GM19023 (cell line): ENCODE data around the gene CARMIL1.

Experiments used
- ATAC-seq: cut with Tn5 transposase; IDR thresholded peaks from one replicate; pipeline ENCODE4 v1.9.1; 2021; ENCODE audit warnings: mild to moderate bottlenecking, moderate library complexity; ENCODE audit not compliant: unreplicated experiment

The CARMIL1 gene

GRCh38 chr6:25403150-25403549, 124.0 kb downstream of the CARMIL1 start:
- ATAC-seq: no peak

DNA sequence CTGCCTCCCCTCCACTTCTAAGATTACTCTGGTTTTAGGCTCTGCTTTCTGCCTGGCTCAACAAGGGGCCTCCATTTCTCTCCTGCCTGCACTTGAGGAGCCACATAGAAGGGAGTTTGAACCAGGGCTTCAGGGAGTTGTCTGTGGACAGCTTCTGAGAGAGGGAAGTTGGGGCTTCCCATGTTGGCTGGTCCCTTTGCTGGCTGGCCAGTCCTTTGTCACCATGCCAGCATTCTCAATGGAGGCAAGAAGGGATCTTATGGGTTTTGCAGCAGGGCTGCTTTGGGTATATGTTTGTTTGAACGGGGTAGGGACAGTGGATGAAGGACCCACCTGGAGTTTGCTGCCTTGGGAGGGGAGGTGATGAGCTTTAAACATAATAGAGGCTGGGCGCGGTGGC, 124.9 kb downstream of the CARMIL1 start:
- no peak for ATAC-seq

DNA sequence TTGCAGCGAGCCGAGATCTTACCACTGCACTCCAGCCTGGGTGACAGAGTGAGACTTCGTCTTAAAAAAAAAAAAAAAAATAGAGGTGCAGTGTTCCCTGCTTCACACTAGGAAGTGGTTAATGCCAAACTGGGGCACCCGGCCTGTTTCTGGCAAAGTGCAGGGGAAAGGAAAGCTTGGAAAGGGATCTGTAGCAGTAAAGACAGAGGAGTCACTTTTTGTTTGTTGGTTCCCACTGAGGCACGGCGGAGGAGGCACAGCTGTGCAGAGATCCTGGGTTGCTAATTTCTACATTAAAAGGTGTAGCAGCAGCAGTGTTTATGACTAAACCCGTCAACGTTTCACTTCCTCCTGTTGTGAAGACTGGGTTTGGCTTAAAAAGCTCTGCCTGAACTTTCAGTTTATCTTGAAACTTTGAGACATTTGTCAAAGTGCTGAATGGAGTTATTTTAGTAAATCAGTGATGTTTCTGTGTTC, 125.6 kb downstream of the CARMIL1 start:
- ATAC-seq: peak; percentile 93

- no peak for ATAC-seq
Measured at GRCh38 chr6:25405442-25405841, 126.3 kb downstream of the CARMIL1 start.

DNA sequence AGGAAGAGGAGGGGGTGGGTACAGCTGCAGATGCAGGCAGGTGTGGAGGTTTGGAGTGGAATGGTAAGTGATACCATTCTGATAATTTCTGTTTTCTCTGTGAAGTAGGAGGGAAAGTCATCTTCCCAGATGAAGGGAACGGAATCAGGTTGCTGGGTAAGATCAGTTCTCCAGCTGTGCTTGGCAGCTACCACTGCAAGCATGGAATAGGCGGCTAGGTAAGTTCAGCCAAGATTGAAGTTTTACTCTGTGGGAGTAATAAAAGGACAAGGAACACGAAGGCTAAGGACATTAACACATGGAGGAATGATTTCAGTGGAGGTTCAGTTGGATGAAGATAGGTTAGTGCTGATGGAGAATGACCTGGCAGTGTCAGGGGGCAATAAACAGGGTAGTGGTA, 128.3 kb downstream of the CARMIL1 start:
- no peak for ATAC-seq

DNA sequence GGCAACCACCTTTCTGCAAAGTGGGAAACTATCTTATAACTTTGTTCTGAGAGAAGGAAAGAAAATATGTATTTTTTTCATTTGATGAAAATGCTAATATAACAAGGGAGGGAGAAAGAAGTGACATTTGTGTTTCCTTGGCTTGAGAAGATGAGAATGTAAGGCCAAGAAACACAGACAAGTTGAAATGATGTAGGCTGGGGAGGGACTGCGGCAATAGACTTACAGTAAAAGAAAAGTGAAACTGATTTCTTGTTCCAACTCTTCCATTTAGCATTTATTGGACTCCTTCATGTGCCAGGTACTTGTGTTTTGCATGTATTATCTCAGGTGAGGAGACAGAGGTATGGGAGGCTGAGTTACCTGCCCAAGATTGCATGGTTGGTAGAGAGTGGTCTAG, 130.9 kb downstream of the CARMIL1 start:
- ATAC-seq: no peak

DNA sequence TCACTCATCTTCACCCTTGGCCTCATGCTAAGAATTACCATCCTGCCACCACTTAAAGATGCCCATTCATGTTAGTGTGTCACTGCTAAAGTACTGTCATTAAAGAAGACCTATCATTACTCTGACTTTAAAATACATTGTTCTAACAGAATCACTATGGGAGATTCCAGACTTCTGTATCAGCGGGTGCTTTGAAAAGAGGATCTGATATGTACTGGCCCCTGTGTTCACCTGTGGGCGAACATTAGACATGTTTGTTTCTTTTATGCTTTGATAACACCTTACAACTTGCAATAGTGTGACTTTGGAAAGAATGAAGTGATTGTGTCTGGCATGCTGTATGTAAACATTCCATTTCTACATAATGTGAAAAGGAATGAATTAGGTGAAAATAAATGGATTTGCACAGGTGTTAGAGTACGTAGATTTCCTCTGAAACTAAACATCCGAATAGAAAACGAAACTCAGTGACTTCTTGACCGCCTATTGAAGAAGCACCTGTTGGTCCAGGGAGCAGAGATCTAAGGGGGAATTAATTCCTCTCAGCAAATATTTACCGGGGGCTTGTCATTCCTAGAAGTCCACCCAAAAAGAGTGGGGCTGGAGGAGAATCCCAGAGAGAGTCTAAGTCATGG, 132.3 kb downstream of the CARMIL1 start:
- ATAC-seq: no peak

DNA sequence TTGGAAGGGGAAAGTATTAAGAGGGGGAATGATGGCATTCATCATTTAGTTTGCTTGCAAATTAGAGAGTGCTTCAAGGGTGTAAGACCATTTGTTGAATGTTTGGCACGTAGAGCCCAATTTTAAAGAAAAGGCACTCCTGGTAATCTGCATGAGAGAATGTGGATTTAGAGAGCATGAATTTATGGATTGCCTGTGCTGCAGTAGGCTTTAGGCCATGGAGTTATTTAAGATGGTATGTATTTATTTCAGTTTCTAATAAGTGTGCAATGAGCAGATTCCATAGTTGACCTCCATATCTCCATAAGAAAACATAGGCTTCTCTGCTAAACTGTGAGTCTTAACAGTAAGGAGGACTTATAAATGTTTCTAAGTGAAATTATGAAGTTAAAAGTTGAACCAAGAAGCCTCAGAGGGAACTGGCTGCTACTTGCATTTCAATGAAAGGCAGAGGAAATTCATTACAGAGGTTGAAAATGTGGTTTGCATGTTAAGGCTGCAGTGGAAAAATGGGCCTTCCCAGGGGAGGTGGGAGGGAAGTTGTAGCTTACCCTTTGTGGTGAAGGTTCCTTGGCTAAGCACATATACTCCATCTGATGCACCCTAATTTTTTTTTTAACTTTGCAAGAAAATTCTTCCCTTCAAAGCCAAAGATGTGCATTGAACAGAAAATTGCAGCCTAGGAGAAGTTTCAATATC, 134.2 kb downstream of the CARMIL1 start:
- ATAC-seq: no peak

DNA sequence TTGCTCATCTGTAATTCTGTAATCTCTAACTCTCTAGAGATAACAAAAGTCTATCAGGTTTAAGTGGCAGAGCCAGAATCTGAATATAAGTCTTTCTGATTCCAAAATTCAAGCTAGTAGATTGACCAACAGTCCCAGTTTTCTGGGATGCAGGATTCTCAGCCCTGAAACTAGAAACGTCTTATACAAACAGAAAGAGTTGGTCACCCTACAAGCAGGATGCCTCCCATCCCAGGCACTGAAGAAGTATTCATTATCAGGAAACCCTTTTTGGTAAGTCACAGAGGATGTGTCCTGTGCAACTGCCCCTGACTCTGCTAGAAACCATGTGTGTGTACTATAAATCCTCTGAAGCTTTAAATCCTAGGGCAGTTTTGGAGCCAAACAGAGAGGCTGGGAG, 135.0 kb downstream of the CARMIL1 start:
- ATAC-seq: no peak

DNA sequence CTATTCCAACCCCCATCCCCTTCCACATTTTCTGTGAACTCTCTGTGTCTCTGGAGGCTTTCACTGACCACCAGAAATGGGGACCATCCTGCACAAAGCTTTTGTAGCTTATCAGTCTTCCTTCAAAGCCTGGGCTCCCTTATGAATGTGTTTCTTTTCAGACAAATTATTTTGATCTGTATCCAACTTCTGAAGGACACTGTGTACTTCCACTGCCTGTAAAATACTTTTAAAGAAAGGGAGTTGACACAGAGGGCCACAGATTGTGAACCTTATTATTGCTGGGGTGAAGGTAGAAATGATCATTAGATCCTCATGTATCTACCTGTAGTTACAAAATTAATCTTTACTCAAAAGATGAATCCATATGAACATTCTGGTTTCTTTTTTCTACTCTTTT, 135.6 kb downstream of the CARMIL1 start:
- ATAC-seq: no peak

GRCh38 chr6:25415274-25415673, 136.1 kb downstream of the CARMIL1 start:
- ATAC-seq: no peak

- no peak for ATAC-seq
Measured at GRCh38 chr6:25415701-25416100, 136.5 kb downstream of the CARMIL1 start.

DNA sequence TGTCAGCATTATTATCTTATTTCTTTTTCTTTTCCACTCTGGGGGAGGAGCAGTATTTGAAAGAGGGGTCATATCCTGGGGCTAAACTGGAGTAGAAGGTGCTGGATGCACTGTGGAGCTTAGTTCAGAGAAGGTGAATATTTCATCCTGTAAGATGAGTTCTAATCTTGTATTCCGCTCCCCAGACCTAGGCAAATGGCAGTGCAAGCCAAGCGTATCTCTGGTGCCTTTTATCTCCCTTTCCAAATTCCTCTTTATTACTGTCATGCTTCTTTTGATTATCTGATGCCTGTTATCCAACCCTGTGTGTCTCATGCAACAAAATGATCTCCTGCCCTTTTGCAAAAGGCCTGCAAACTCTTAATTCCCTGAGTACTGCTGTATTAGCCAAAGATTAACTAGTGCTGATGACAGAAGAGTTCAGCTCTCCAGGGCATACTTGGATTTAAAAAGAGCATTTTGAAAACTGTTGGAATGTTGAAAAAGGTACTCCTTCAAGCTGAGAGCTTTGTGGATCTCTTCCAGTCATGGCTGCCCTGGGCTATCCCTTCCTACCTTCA, 138.0 kb downstream of the CARMIL1 start:
- no peak for ATAC-seq

DNA sequence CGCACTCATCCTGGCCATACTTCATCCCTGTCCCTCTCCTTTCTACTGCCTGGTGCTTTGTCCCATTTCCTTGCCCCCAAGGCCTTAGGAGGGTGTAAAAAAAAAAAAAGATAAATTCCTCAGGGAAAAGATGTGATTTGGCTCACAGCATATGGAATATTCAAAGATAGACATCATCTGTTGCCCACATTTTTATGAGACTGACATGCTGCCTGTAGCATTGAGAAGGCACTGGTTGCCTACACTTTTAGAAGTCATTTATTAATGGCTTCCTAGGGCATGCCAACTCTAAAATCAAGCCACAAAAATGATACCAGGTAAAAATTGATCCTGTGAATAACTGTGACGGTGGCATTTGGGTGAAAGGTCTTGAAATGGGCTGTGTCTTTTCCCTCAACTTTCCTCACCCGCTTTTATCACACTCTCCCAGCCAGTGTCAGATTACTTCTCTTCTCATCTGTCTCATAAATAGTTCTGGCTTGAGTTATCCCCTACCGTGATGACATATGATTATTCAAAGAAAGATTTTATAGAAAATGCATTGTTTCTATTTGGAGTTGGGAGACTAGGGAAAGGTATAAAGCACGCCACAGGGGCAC, 139.4 kb downstream of the CARMIL1 start:
- ATAC-seq: no peak

DNA sequence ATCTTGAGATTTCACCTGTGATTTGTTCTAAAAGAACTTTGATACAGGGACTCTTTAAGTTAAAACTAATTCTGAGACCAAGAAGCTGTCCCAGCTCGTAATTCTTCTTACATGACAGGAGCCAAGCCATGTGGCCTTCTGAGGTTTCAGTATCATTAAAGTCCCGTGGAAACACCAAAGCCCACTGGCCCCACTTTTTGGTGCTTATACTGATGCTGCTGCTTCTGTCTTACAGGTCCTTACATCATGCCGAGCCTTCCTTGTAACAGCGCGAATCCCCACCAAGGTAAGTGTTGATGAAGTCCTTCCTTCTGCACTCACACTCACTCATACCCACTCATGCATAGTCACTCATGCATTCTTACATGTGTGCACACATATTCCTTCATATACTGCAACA, 140.7 kb downstream of the CARMIL1 start:
- no peak for ATAC-seq

DNA sequence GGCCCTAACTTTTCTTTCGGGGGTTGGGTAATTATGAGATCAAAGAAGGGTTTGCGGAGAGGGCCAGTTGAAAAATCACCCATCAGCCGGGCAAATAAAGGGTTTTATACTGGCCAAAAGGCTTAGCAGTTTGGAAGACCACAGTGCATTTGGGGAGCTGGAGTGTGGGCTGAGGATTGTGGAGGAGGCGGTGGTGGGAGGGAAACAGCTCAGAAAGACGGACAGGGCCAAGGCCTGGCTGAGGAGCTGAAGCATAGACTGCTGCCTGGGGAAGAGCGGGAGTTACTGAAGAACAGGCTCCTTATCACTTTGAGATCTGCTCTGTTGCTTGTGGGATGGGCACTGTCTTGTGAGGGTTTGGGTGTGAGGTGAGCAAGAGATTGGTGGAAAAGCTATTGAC, 144.2 kb downstream of the CARMIL1 start:
- no peak for ATAC-seq

- ATAC-seq: no peak
Measured at GRCh38 chr6:25424303-25424702, 145.1 kb downstream of the CARMIL1 start.

DNA sequence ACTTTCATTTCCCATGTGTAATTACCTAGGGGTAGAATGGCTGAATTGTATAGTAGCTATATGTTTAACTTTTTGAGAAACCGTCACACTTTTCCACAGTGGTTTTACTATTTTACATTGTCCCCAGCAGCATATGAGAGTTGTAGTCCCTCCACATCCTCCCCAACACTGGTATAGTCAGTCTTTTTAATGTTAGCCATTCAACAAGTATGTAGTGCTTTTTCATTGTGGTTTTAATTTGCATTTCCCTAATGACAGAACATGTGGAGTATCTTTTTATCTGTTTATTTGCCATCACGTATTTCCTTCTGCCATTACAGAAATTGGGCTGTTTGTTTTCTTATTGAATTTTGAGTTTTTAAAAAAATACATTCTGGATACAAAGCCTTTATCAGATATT, 148.4 kb downstream of the CARMIL1 start:
- ATAC-seq: no peak

GRCh38 chr6:25428758-25429317, 149.7 kb downstream of the CARMIL1 start:
- ATAC-seq: no peak

- no peak for ATAC-seq
Measured at GRCh38 chr6:25431306-25431974, 152.3 kb downstream of the CARMIL1 start.

DNA sequence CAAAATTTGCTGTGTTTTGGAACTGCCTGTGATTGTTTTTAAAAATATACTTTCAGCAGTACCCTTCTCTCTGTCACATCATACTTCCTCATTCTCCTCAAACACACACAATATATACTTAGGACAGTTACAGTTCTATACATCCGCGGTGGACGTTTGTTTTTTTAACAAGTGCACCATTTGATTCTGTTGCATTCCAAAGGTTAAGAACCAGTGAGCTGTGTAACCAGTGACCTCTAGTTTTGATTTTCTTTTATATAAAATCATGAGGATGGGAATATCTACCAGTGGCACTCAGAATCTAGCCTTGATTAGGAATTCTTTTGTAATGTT, 152.8 kb downstream of the CARMIL1 start:
- no peak for ATAC-seq
